Activated B cell treated with CpG ODN at 0.5 μM for 24 hours (primary cell): ENCODE measurements around the gene AK9. TPM values are rescaled to one million over a fixed set of nuclear protein-coding genes. Genes with fewer than 3 reads are reported as not detected.
"Not testable (repeated sequence)": the region's sequence is repeated elsewhere in the genome, so short reads cannot be mapped to it uniquely, and the experiment has no call there.

Experiments used
- ATAC-seq: fragments of 200-7000 bp; cut with Tn5 transposase; one replicate; pipeline ENCODE4 v1.10.0; 2021; ENCODE audit warnings: low read depth, mild to moderate bottlenecking, moderate library complexity
- CTCF ChIA-PET: fragments of 350-600 bp; sonication (Branson Sonifier 250); formaldehyde crosslinking; loops from one replicate; lab custom pipeline; 2021; ENCODE audit warnings: antibody characterized with exemption; lab: Charles Lee
- POLR2A ChIA-PET: fragments of 350-600 bp; sonication (Branson Sonifier 250); formaldehyde crosslinking; loops from one replicate; lab custom pipeline; 2021; ENCODE audit warnings: antibody characterized with exemption; lab: Charles Lee
- DNase-seq: peaks from one replicate; pipeline ENCODE4 v3.0.0; 2022
- H3K27ac Mint-ChIP-seq: one replicate; pipeline ENCODE4 v1.8.0; 2020; ENCODE audit warnings: mixed read lengths
- H3K27me3 Mint-ChIP-seq: one replicate; pipeline ENCODE4 v1.8.0; 2021; ENCODE audit warnings: mixed read lengths
- H3K36me3 Mint-ChIP-seq: one replicate; pipeline ENCODE4 v1.8.0; 2021; ENCODE audit warnings: low read depth, mixed read lengths
- H3K4me1 Mint-ChIP-seq: one replicate; pipeline ENCODE4 v1.8.0; 2021; ENCODE audit warnings: mixed read lengths
- H3K4me3 Mint-ChIP-seq: one replicate; pipeline ENCODE4 v1.8.0; 2020; ENCODE audit warnings: mild to moderate bottlenecking, mixed read lengths
- H3K9me3 Mint-ChIP-seq: one replicate; pipeline ENCODE4 v1.8.0; 2020; ENCODE audit warnings: mixed read lengths
- CTCF ChIP-seq: fragments of 200-600 bp; IDR thresholded peaks from one replicate; pipeline ENCODE4 v1.8.0; 2022; ENCODE audit warnings: antibody characterized with exemption, mild to moderate bottlenecking
- intact Hi-C: fragments of 100-400 bp; cut with micrococcal nuclease; formaldehyde crosslinking; loops from one replicate; pipeline ENCODE4 v1.15.1; 2024
- total RNA-seq: library from RNA; stranded (reverse); gene quantifications from 2 replicates; pipeline ENCODE4 v1.2.3, GENCODE V29; 2022

AK9 gene
- total RNA-seq, 1 donor from 2014 or later = 9.1 TPM

GRCh38 chr6:109713097-109713496 is 22.1 kb upstream of the AK9 start:
- Mint-ChIP-seq H3K27me3 (no peaks in the 10 kb centered on the region), H3K27ac (no peak overlapping the region), H3K36me3 (peaks cover 53% of the 10 kb centered on the region), H3K9me3 (peaks cover 2% of the 10 kb centered on the region), H3K4me3 (no peak overlapping the region), H3K4me1 (peaks cover 28% of the 10 kb centered on the region)
- DNase-seq = no peak
- ChIA-PET CTCF (interaction anchor here (0.8 to 2.3 kb wide), 3 partner anchors 9 to 679 kb away, joined by 3 to 8 read pairs (median 3); no protein-coding TSS in a partner anchor), POLR2A (no interaction called here)
- intact Hi-C loops = no loop called here
- no peak for ATAC-seq
- no peak for TF ChIP-seq CTCF

- intact Hi-C loops, ATAC-seq, H3K9me3 Mint-ChIP-seq, DNase-seq, POLR2A ChIA-PET, H3K4me3 Mint-ChIP-seq, H3K27me3 Mint-ChIP-seq, CTCF ChIA-PET, H3K27ac Mint-ChIP-seq: not testable (repeated sequence)
- H3K4me1 Mint-ChIP-seq = peaks cover 44% of the 10 kb centered on the region
- peaks cover 23% of the 10 kb centered on the region for H3K36me3 Mint-ChIP-seq
These were observed 17.1 kb upstream of the AK9 start for GRCh38 chr6:109708099-109708498.

GRCh38 chr6:109706513-109706912 is 15.5 kb upstream of the AK9 start:
- ATAC-seq = no peak
- CTCF ChIA-PET = interaction anchor here (1.0 to 6.5 kb wide), 3 partner anchors 332 to 684 kb away, joined by 3 to 196 read pairs (median 73); no protein-coding TSS in a partner anchor

GRCh38 chr6:109705258-109705657 is 14.3 kb upstream of the AK9 start:
- peak; percentile 98 for ATAC-seq
- ChIA-PET CTCF (interaction anchor here (0.6 to 6.5 kb wide), 18 partner anchors 9 to 685 kb away, joined by 3 to 196 read pairs (median 4); partner anchors contain the start of genes AK9 and FIG4), POLR2A (interaction anchor here (0.6 kb wide), 2 partner anchors 334 to 339 kb away, joined by 3 read pairs; no protein-coding TSS in a partner anchor)
- peak; percentile 70 for DNase-seq
- intact Hi-C loops = loop anchor here (1.0 kb wide), 7 partner anchors 14 to 686 kb away; partner anchors contain the start of genes AK9 and FIG4
- Mint-ChIP-seq H3K9me3 (no peaks in the 10 kb centered on the region), H3K4me1 (peaks cover 52% of the 10 kb centered on the region), H3K27me3 (no peaks in the 10 kb centered on the region), H3K36me3 (peaks cover 21% of the 10 kb centered on the region), H3K27ac (no peak overlapping the region), H3K4me3 (no peak overlapping the region)
- TF ChIP-seq CTCF = peak; percentile 98

More at GRCh38 chr6:109706513-109706912, 15.5 kb upstream of the AK9 start:
- intact Hi-C loops = no loop called here
- no peak for TF ChIP-seq CTCF
- DNase-seq = no peak
- Mint-ChIP-seq H3K27me3 (no peaks in the 10 kb centered on the region), H3K9me3 (peaks cover 2% of the 10 kb centered on the region), H3K27ac (peak overlapping the region; percentile 43), H3K36me3 (peaks cover 23% of the 10 kb centered on the region), H3K4me1 (peaks cover 51% of the 10 kb centered on the region), H3K4me3 (no peak overlapping the region)
- POLR2A ChIA-PET = no interaction called here

- H3K27ac Mint-ChIP-seq = no peak overlapping the region
These were observed 11.8 kb upstream of the AK9 start for GRCh38 chr6:109702791-109703190.

More at GRCh38 chr6:109702791-109703190, 11.8 kb upstream of the AK9 start:
- no peak for TF ChIP-seq CTCF
- ChIA-PET POLR2A (interaction anchor here (1.1 kb wide), 1 partner anchor 11 kb away, joined by 3 read pairs; the partner anchor contains the start of genes AK9 and FIG4), CTCF (interaction anchor here (1.5 to 6.5 kb wide), 4 partner anchors 10 to 688 kb away, joined by 3 to 196 read pairs (median 45); partner anchors contain the start of genes AK9 and FIG4)
- H3K4me3 Mint-ChIP-seq = no peak overlapping the region
- intact Hi-C loops = no loop called here
- DNase-seq = no peak
- no peak for ATAC-seq
- H3K27me3 Mint-ChIP-seq = no peaks in the 10 kb centered on the region
- H3K36me3 Mint-ChIP-seq = peaks cover 8% of the 10 kb centered on the region
- H3K9me3 Mint-ChIP-seq = no peaks in the 10 kb centered on the region
- H3K4me1 Mint-ChIP-seq = peaks cover 41% of the 10 kb centered on the region
